Activated CD4-positive, alpha-beta T cell treated with anti-CD3 and anti-CD28 coated beads, Interleukin-2, amount 50 U/mL, for 1 hour (primary cell): Measurements from ENCODE around the gene OR5W2.
"Not testable (repeated sequence)": the region's sequence is repeated elsewhere in the genome, so short reads cannot be mapped to it uniquely, and the experiment has no call there.

Experiments used
- DNase-seq: peaks from one replicate; pipeline ENCODE4 v3.0.0-alpha.2; 2020

OR5W2 gene

GRCh38 chr11:55914482-55914881 is at the start of gene OR5W2:
OR5W2 (minus strand) TSS chr11:55914582; CDS start chr11:55914582, 0 bp downstream.
- DNase-seq = no peak

- no peak for DNase-seq
These were observed 42.1 kb upstream of the OR5W2 start for GRCh38 chr11:55956521-55956920.

GRCh38 chr11:55949330-55949729 is 34.9 kb upstream of the OR5W2 start:
- no peak for DNase-seq

- DNase-seq = no peak
These were observed 28.5 kb upstream of the OR5W2 start for GRCh38 chr11:55942785-55943392.

- DNase-seq = no peak
These were observed 21.9 kb upstream of the OR5W2 start, which contains the start of gene OR5I1 for GRCh38 chr11:55936300-55936699. OR5I1 (minus strand) TSS chr11:55936400; CDS start chr11:55936400, 0 bp downstream.

- no peak for DNase-seq
These were observed 6.2 kb upstream of the OR5W2 start for GRCh38 chr11:55920537-55920936.

- DNase-seq = no peak
These were observed 12.1 kb downstream of the OR5W2 start for GRCh38 chr11:55902308-55902707.

GRCh38 chr11:55895216-55895615 is 19.2 kb downstream of the OR5W2 start:
- DNase-seq = no peak

- not testable (repeated sequence) for DNase-seq
These were observed 28.9 kb downstream of the OR5W2 start for GRCh38 chr11:55885481-55885880.

GRCh38 chr11:55884995-55885394 is 29.4 kb downstream of the OR5W2 start:
- not testable (repeated sequence) for DNase-seq

GRCh38 chr11:55882997-55883396 is 31.4 kb downstream of the OR5W2 start, which contains the start of gene TRIM51:
TRIM51 (plus strand) TSS chr11:55883297; CDS start chr11:55885429, 2,132 bp downstream.
- not testable (repeated sequence) for DNase-seq

GRCh38 chr11:55873146-55873545 is 41.2 kb downstream of the OR5W2 start:
- DNase-seq = not testable (repeated sequence)

GRCh38 chr11:55872731-55873130 is 41.7 kb downstream of the OR5W2 start:
- DNase-seq = not testable (repeated sequence)

- not testable (repeated sequence) for DNase-seq
These were observed 47.0 kb downstream of the OR5W2 start for GRCh38 chr11:55867354-55867753.
